ENCODE measurements around the gene SDC4.

- TF ChIP-seq CTCF (IDR thresholded peaks at IDR 0.05) (no peak), POLR2A (IDR thresholded peaks at IDR 0.05) (no peak)
Observed at GRCh38 chr20:45340236-45340847, 7.9 kb downstream of the SDC4 start.
